Keratinocyte (primary cell): ENCODE results near the gene PSMB2. TPM values are rescaled to one million over a fixed set of nuclear protein-coding genes. Genes with fewer than 3 reads are reported as not detected.

Experiments
- DNase-seq: peaks from one replicate; pipeline ENCODE4 v3.0.0-alpha.2; 2011; ENCODE audit warnings: low read depth, missing footprints, low spot score
- FAIRE-seq: peaks from 2 replicates; lab custom pipeline; 2011; peaks lifted over from hg19 to GRCh38; lab: Jason Lieb, UNC
- H2AFZ ChIP-seq: 2 replicates; pipeline ENCODE4 v1.6.0; 2012; ENCODE audit warnings: low read length, control low read depth, inconsistent platforms; ENCODE audit not compliant: control insufficient read depth
- H3K27ac ChIP-seq: 2 replicates; pipeline ENCODE4 v1.5.1; 2011; ENCODE audit warnings: low read length; ENCODE audit not compliant: control insufficient read depth, insufficient read depth
- H3K27me3 ChIP-seq: 3 replicates; pipeline ENCODE4 v1.6.0; 2011; ENCODE audit warnings: low read length; ENCODE audit not compliant: control insufficient read depth, insufficient read depth; ENCODE audit errors: extremely low read depth
- H3K36me3 ChIP-seq, 2 experiments: 2 replicates in 1 of 2; 3 replicates in 1 of 2; pipeline ENCODE4 v1.5.1; 2011; ENCODE audit warnings: low read length in 2 of 2, mild to moderate bottlenecking in 1 of 2; ENCODE audit not compliant: control insufficient read depth in 2 of 2, insufficient read depth in 2 of 2; ENCODE audit errors: extremely low read depth in 1 of 2
- H3K4me1 ChIP-seq: 3 replicates; pipeline ENCODE4 v1.5.1; 2011; ENCODE audit warnings: low read length; ENCODE audit not compliant: control insufficient read depth, insufficient read depth; ENCODE audit errors: extremely low read depth
- H3K4me2 ChIP-seq: 3 replicates; pipeline ENCODE4 v1.6.0; 2011; ENCODE audit warnings: low read depth, low read length; ENCODE audit not compliant: control insufficient read depth, insufficient read depth; ENCODE audit errors: extremely low read depth
- H3K4me3 ChIP-seq, 3 experiments: fragments of 200-600 bp in 1 of 3; sonication (generic) in 1 of 3; 2 replicates in 2 of 3; 3 replicates in 1 of 3; pipeline ENCODE4 v1.5.1; 2011 to 2016; ENCODE audit warnings: low read length in 3 of 3, mild to moderate bottlenecking in 3 of 3, control low read depth in 2 of 3, inconsistent platforms in 1 of 3, low read depth in 1 of 3, mixed read lengths in 1 of 3, mixed run types in 1 of 3, moderate library complexity in 1 of 3; ENCODE audit not compliant: control insufficient read depth in 2 of 3, insufficient read depth in 2 of 3; ENCODE audit errors: extremely low read depth in 1 of 3
- H3K79me2 ChIP-seq: 2 replicates; pipeline ENCODE4 v1.6.0; 2012; ENCODE audit warnings: low read length; ENCODE audit not compliant: control insufficient read depth, insufficient read depth
- H3K9ac ChIP-seq: 3 replicates; pipeline ENCODE4 v1.6.0; 2011; ENCODE audit warnings: low read length; ENCODE audit not compliant: control insufficient read depth, insufficient read depth; ENCODE audit errors: extremely low read depth
- H3K9me1 ChIP-seq: 3 replicates; pipeline ENCODE4 v1.6.0; 2011; ENCODE audit warnings: low read length; ENCODE audit not compliant: control insufficient read depth, insufficient read depth; ENCODE audit errors: extremely low read depth
- H3K9me3 ChIP-seq: 2 replicates; pipeline ENCODE4 v1.5.1; 2012; ENCODE audit warnings: low read depth, low read length; ENCODE audit not compliant: control insufficient read depth
- H4K20me1 ChIP-seq: 3 replicates; pipeline ENCODE4 v1.6.0; 2011; ENCODE audit warnings: low read length; ENCODE audit not compliant: control insufficient read depth, insufficient read depth; ENCODE audit errors: extremely low read depth
- EZH2 ChIP-seq: IDR thresholded peaks from one replicate; pipeline ENCODE4 v1.6.1; 2012; ENCODE audit warnings: inconsistent platforms, mild to moderate bottlenecking, low read length, moderate library complexity
- dilution Hi-C: fragments of 300-500 bp; cut with MboI; formaldehyde crosslinking; loops from one replicate; pipeline ENCODE4 v1.7.0; 2020; ENCODE audit warnings: low sequenced_read_pairs; ENCODE audit not compliant: extremely low pct_ligation_motif_present
- polyA plus RNA-seq, 5 experiments: library from polyadenylated mRNA; depleted of rRNA in 3 of 5; stranded (reverse) in 3 of 5; stranded (forward) in 1 of 5; unstranded in 1 of 5; fragments of >200 nt; gene quantifications; 1 replicate in 1 of 5; 2 replicates in 3 of 5; 3 replicates in 1 of 5; pipeline versions ENCODE4 v1.2.1 to v1.2.3, GENCODE V29; 2011 to 2012; ENCODE audit warnings: missing spikeins in 2 of 5, low read depth in 1 of 5, low replicate concordance in 1 of 5
- TF ChIP-seq, protein P1 (sequence below), 3 experiments: IDR thresholded peaks in 1 of 3; conservative IDR thresholded peaks in 1 of 3; optimal IDR thresholded peaks in 1 of 3; 2 replicates in 2 of 3; 3 replicates in 1 of 3; pipeline versions ENCODE3 to v1.5.1; 2011; ENCODE audit warnings: low read length in 3 of 3, mild to moderate bottlenecking in 3 of 3, moderate library complexity in 2 of 3, control low read depth in 1 of 3, inconsistent platforms in 1 of 3; ENCODE audit not compliant: insufficient read depth in 2 of 3; ENCODE audit errors: extremely low read depth in 1 of 3

The PSMB2 gene
- polyA plus RNA-seq, 1 donor (not counting 4 experiments of a cell fraction or from before 2014, with no cell fraction given) = 108 TPM

DNA sequence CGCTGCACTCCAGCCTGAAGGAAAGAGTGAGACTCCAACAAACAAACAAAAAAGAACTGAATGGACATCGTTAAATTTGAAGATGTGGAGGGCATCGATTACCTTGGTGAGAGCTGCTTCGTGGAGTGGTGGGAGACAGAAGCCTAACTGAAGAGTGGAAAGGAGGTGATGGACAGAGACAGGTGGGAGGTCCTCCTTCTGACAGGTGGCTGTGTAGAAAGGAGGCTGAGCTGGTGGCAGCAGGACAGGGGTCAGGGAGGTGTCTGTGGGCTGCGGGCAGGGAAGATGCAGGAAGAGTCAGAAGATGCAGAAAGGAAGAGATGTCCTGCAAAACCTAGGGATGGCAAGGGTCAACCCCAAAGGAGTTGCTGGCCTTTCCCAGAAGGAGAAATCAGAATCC lies 46.8 kb upstream of the PSMB2 start:
- Histone ChIP-seq H3K4me2 (no peak overlapping the region), H4K20me1 (no peaks in the 10 kb centered on the region), H3K4me1 (no peaks in the 10 kb centered on the region), H3K36me3 (no peaks in the 10 kb centered on the region), H3K9ac (no peak overlapping the region), H3K9me1 (no peaks in the 10 kb centered on the region), H3K9me3 (no peaks in the 10 kb centered on the region), H3K27me3 (peaks cover 7% of the 10 kb centered on the region), H3K27ac (no peak overlapping the region), H2AFZ (no peak overlapping the region), H3K79me2 (no peaks in the 10 kb centered on the region), H3K4me3 (no peak overlapping the region)
- TF ChIP-seq, protein P1, sequence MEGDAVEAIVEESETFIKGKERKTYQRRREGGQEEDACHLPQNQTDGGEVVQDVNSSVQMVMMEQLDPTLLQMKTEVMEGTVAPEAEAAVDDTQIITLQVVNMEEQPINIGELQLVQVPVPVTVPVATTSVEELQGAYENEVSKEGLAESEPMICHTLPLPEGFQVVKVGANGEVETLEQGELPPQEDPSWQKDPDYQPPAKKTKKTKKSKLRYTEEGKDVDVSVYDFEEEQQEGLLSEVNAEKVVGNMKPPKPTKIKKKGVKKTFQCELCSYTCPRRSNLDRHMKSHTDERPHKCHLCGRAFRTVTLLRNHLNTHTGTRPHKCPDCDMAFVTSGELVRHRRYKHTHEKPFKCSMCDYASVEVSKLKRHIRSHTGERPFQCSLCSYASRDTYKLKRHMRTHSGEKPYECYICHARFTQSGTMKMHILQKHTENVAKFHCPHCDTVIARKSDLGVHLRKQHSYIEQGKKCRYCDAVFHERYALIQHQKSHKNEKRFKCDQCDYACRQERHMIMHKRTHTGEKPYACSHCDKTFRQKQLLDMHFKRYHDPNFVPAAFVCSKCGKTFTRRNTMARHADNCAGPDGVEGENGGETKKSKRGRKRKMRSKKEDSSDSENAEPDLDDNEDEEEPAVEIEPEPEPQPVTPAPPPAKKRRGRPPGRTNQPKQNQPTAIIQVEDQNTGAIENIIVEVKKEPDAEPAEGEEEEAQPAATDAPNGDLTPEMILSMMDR (optimal IDR thresholded peaks at IDR 0.05 in 1 of 3, IDR thresholded peaks at IDR 0.05 in 1 of 3, conservative IDR thresholded peaks at IDR 0.05 in 1 of 3; ENCODE audit: extremely low read depth in 1 of 3, insufficient read depth in 2 of 3, low read length in 3 of 3) = no peak
- TF ChIP-seq EZH2 = no peak
- no peak for DNase-seq
- dilution Hi-C loops = no loop called here
- FAIRE-seq = no peak

DNA sequence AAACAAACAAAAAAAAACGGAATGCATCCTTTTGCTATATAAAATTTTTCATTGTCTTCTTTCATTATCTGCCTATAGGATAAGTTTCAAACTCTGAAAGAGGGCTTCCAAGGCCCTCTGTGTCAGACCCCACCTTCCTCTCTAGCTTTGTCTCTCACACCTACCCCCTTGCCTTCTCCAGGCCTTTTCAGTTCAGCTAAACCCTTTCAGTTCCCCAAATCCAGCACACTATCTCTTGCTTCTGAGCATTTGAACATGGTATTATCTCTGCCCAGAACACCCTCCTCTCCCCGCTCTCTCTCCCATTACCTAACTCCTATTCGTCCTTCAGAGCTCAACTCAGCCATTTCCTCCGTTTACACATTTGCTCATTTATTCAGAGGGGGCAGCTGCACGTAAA lies 41.7 kb upstream of the PSMB2 start:
- no peak overlapping the region for H2AFZ ChIP-seq
- DNase-seq = no peak
- no peak for TF ChIP-seq EZH2
- TF ChIP-seq, protein P1 (optimal IDR thresholded peaks at IDR 0.05 in 1 of 3, IDR thresholded peaks at IDR 0.05 in 1 of 3, conservative IDR thresholded peaks at IDR 0.05 in 1 of 3; ENCODE audit: extremely low read depth in 1 of 3, insufficient read depth in 2 of 3, low read length in 3 of 3) = no peak
- H3K27me3 ChIP-seq = peaks cover 10% of the 10 kb centered on the region
- no peaks in the 10 kb centered on the region for H3K9me1 ChIP-seq
- H3K4me3 ChIP-seq = no peak overlapping the region
- no peak overlapping the region for H3K4me2 ChIP-seq
- H3K36me3 ChIP-seq = no peaks in the 10 kb centered on the region
- H3K27ac ChIP-seq = no peak overlapping the region
- no peaks in the 10 kb centered on the region for H3K79me2 ChIP-seq
- no peaks in the 10 kb centered on the region for H3K9me3 ChIP-seq
- no peak overlapping the region for H3K9ac ChIP-seq
- no peaks in the 10 kb centered on the region for H3K4me1 ChIP-seq
- no peak for FAIRE-seq
- dilution Hi-C loops = no loop called here
- no peaks in the 10 kb centered on the region for H4K20me1 ChIP-seq
